Parathyroid adenoma (tissue), 2 donors: ENCODE results near the gene RBM33.

Experiments
- H2AFZ ChIP-seq: fragments of 300-600 bp; sonication (generic); one replicate; pipeline ENCODE4 v1.7.0; 2017; ENCODE audit warnings: antibody characterized with exemption, mild to moderate bottlenecking
- H3K27ac ChIP-seq: fragments of 300-600 bp; sonication (generic); one replicate; pipeline ENCODE4 v1.7.0; 2017
- H3K27me3 ChIP-seq: fragments of 300-600 bp; sonication (generic); one replicate; pipeline ENCODE4 v1.7.0; 2017; ENCODE audit warnings: low read length; ENCODE audit not compliant: control insufficient read depth, insufficient read depth
- H3K36me3 ChIP-seq: fragments of 300-600 bp; sonication (generic); one replicate; pipeline ENCODE4 v1.7.0; 2017; ENCODE audit warnings: low read length; ENCODE audit not compliant: control insufficient read depth, insufficient read depth
- H3K4me1 ChIP-seq: fragments of 300-600 bp; sonication (generic); one replicate; pipeline ENCODE4 v1.7.0; 2017; ENCODE audit warnings: control low read depth
- H3K4me2 ChIP-seq: fragments of 300-600 bp; sonication (generic); one replicate; pipeline ENCODE4 v1.7.0; 2017; ENCODE audit warnings: low read length
- H3K4me3 ChIP-seq: fragments of 300-600 bp; sonication (generic); one replicate; pipeline ENCODE4 v1.7.0; 2017; ENCODE audit warnings: low read depth, low read length
- H3K79me2 ChIP-seq: fragments of 300-600 bp; sonication (generic); one replicate; pipeline ENCODE4 v1.7.0; 2017; ENCODE audit warnings: control low read depth
- H3K9ac ChIP-seq: fragments of 300-600 bp; sonication (generic); one replicate; pipeline ENCODE4 v1.7.0; 2017; ENCODE audit warnings: mild to moderate bottlenecking
- H3K9me3 ChIP-seq: fragments of 300-600 bp; sonication (generic); one replicate; pipeline ENCODE4 v1.7.0; 2017; ENCODE audit warnings: low read length; ENCODE audit not compliant: control insufficient read depth
- TF ChIP-seq, protein P1 (sequence below): fragments of 300-600 bp; sonication (generic); IDR thresholded peaks from one replicate; pipeline ENCODE4 v1.7.0; 2017; ENCODE audit warnings: antibody characterized with exemption, mild to moderate bottlenecking
- donor health status: primary hyperparathyroidism.

RBM33 gene

DNA sequence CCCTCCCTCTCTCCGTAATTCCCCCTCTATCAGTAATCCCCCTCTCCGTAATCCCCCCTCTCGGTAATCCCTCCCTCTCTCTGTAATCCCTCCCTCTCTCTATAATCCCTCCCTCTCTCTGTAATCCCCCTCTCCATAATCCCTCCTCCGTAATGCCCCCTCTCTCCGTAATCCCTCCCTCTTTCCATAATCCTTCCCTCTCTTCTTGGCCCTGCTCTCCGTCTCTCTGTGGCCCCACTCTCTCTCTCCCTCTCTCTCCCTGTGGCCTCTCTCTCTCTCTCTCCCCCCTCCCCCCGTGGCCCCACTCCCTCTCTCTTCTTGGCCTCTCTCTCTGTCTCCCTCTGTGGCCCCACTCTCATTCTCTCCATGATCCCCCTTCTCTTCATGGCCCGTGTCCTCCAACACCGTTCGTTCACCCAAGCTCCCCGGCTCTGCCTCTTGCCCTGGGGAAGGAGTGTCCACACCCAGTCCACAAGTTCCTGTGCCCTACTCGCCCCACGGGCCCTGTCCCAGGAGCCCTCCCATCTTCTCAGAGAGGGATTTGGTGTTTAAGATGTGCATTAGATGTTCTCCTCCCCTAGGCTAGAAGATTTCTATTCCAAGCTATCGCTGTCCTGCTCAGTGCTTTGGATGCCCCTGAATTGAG lies 148.0 kb downstream of the RBM33 start:
- no peak overlapping the region for H3K27ac ChIP-seq
- H3K27me3 ChIP-seq = peaks cover 7% of the 10 kb centered on the region
- no peak overlapping the region for H3K9ac ChIP-seq
- H3K4me3 ChIP-seq = no peak overlapping the region
- H3K9me3 ChIP-seq = no peaks in the 10 kb centered on the region
- TF ChIP-seq, protein P1, sequence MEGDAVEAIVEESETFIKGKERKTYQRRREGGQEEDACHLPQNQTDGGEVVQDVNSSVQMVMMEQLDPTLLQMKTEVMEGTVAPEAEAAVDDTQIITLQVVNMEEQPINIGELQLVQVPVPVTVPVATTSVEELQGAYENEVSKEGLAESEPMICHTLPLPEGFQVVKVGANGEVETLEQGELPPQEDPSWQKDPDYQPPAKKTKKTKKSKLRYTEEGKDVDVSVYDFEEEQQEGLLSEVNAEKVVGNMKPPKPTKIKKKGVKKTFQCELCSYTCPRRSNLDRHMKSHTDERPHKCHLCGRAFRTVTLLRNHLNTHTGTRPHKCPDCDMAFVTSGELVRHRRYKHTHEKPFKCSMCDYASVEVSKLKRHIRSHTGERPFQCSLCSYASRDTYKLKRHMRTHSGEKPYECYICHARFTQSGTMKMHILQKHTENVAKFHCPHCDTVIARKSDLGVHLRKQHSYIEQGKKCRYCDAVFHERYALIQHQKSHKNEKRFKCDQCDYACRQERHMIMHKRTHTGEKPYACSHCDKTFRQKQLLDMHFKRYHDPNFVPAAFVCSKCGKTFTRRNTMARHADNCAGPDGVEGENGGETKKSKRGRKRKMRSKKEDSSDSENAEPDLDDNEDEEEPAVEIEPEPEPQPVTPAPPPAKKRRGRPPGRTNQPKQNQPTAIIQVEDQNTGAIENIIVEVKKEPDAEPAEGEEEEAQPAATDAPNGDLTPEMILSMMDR = no peak
- H3K4me1 ChIP-seq = no peaks in the 10 kb centered on the region
- no peak overlapping the region for H2AFZ ChIP-seq
- H3K36me3 ChIP-seq = no peaks in the 10 kb centered on the region
- no peak overlapping the region for H3K4me2 ChIP-seq
- no peaks in the 10 kb centered on the region for H3K79me2 ChIP-seq

DNA sequence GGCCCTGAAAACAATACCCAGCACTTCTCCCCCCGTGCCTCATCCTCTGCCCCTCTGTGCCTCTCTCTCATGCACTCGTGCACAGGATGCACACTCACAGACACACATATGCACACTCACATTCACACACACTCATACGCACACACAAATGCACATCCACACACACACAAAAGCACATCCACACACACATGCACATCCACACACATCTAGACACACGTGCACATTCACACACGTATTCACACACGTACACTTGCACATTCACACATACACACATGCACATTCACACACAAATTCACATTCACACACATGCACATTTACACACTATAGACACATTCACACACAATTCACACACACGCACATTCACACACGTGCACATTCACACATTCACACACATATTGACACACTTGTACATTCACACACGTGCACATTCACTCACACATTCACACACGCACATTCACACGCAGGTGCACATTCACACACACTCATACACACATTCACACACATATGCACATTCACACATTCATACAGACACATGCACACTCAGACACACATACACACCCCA lies 148.6 kb downstream of the RBM33 start:
- no peaks in the 10 kb centered on the region for H3K4me1 ChIP-seq
- peaks cover 7% of the 10 kb centered on the region for H3K27me3 ChIP-seq
- H3K4me2 ChIP-seq = no peak overlapping the region
- H3K79me2 ChIP-seq = no peaks in the 10 kb centered on the region
- H3K27ac ChIP-seq = no peak overlapping the region
- H3K9ac ChIP-seq = no peak overlapping the region
- H3K36me3 ChIP-seq = no peaks in the 10 kb centered on the region
- no peaks in the 10 kb centered on the region for H3K9me3 ChIP-seq
- TF ChIP-seq, protein P1 = no peak
- H3K4me3 ChIP-seq = no peak overlapping the region
- H2AFZ ChIP-seq = no peak overlapping the region

DNA sequence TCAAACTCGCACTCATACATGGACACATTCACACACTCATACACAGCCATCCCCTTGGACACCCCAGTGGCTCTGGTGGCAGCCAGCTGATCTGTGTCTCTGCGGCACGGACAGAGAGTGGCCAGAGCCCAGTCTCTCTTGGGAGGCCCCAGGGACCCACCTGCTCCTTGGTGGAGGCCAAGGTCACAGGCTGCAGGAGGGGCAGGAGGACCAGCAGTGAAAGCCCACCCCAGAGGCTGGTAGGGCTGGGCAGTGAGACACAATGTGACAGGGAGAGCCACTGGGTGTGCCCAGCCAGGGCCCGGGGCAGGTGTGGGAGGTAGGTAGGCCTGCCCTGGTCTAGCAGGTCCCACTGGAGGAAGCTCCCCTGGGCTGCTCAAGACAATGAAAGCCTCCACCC lies 149.3 kb downstream of the RBM33 start:
- H3K36me3 ChIP-seq = no peaks in the 10 kb centered on the region
- no peaks in the 10 kb centered on the region for H3K4me1 ChIP-seq
- H3K27ac ChIP-seq = no peak overlapping the region
- peaks cover 7% of the 10 kb centered on the region for H3K27me3 ChIP-seq
- no peak overlapping the region for H3K9ac ChIP-seq
- H3K79me2 ChIP-seq = no peaks in the 10 kb centered on the region
- no peaks in the 10 kb centered on the region for H3K9me3 ChIP-seq
- H3K4me2 ChIP-seq = no peak overlapping the region
- H2AFZ ChIP-seq = no peak overlapping the region
- H3K4me3 ChIP-seq = no peak overlapping the region
- TF ChIP-seq, protein P1 = no peak

DNA sequence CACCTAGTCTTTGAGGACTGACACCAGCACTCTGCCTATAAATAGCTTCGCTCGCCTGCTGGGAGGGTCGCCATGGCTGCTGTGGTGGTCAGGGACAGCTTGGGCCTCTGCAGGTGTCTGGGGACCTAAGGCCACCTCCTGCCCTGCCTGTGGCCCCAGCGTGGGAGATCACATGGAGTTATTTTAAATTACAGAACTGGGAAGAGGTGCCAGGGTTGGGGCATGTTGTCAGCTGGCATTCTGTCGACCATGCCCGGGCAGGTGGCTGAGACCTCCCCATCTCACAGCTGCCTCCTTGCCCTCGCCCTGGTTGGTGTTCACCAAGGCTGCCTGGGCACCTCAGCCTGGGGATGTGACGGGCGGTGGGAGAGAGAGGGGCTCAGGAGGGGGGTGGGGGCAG lies 149.7 kb downstream of the RBM33 start:
- TF ChIP-seq, protein P1 = no peak
- Histone ChIP-seq H3K36me3 (no peaks in the 10 kb centered on the region), H3K9ac (no peak overlapping the region), H2AFZ (no peak overlapping the region), H3K27ac (no peak overlapping the region), H3K9me3 (no peaks in the 10 kb centered on the region), H3K79me2 (no peaks in the 10 kb centered on the region), H3K4me2 (no peak overlapping the region), H3K27me3 (peaks cover 7% of the 10 kb centered on the region), H3K4me1 (no peaks in the 10 kb centered on the region), H3K4me3 (no peak overlapping the region)

DNA sequence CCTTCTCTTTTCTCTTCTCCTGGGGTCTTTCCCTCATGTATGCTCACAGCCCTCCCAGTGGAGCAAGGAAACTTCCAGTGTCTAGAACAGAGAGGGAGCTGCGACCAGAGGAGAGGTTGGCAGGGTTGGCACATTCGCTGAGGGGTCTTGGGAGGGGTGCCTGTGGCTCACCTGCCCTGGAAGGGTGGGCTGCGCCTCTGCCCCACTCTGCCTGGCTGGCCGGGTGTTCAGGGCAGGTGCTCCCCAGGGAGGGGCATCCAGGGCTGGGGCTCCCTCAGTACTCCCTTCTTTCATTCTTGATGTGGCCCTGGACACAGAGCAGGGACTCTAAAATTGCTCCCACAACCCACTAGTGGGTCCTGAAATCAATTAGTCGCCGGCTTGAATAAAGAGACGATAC lies 150.9 kb downstream of the RBM33 start:
- Histone ChIP-seq H3K4me3 (no peak overlapping the region), H3K4me1 (no peaks in the 10 kb centered on the region), H2AFZ (no peak overlapping the region), H3K9me3 (no peaks in the 10 kb centered on the region), H3K79me2 (no peaks in the 10 kb centered on the region), H3K27me3 (peaks cover 7% of the 10 kb centered on the region), H3K36me3 (no peaks in the 10 kb centered on the region), H3K9ac (no peak overlapping the region), H3K27ac (no peak overlapping the region), H3K4me2 (no peak overlapping the region)
- TF ChIP-seq, protein P1 = no peak
